Mammary epithelial cell (primary cell): ENCODE measurements around the gene OR6C65.

ENCODE experiments used
- EZH2 ChIP-seq: IDR thresholded peaks from 2 replicates; pipeline ENCODE4 v1.6.1; 2012; ENCODE audit warnings: low read length, inconsistent platforms, borderline replicate concordance
- TF ChIP-seq, protein P1 (sequence below), 2 donors: IDR thresholded peaks in 1 of 2; conservative IDR thresholded peaks in 1 of 2; 2 replicates each; pipeline ENCODE4 v1.5.1; 2011 to 2012; ENCODE audit warnings: inconsistent platforms in 2 of 2, low read length in 2 of 2, mild to moderate bottlenecking in 2 of 2, control low read depth in 1 of 2, low read depth in 1 of 2; ENCODE audit not compliant: insufficient read depth in 1 of 2; ENCODE audit errors: extremely low read depth in 1 of 2

DNA sequence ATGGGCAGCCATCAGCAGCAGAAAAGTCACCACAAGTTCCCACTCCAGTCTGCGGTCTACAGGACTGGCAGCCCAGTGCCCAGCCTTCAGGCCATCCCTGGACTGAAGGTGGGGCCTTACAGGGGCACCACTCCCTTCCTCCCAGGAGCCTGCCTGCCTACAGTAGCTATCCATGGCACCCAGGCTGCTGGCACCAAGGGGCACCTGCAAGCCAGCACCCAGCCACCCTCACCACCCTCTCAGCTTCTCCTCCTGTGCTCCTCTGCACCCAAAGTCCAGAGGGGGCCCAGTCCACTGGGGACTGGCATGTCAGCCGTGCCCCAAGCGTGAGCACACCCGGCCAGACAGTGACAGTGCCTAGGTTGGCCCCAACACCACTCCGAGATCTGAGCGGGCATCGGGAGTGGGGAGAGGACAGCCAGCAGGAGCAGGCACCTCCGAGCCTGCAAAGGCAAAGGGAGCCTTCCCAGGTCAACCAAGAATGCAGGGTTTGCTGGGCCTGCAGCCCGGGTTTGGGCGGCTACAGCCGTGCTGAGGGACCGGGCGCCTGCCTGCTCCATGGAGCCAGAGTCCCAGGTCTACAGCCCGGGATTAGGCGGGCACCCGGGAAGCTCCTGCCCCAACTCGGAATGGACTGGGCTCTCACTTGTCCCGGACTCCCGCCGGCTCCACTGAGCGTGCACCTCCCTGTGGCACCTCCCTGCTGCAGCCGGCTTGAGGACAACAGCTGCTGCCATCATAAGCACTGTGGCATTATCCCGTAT lies 8.1 kb upstream of the OR6C65 start:
- TF ChIP-seq, protein P1, sequence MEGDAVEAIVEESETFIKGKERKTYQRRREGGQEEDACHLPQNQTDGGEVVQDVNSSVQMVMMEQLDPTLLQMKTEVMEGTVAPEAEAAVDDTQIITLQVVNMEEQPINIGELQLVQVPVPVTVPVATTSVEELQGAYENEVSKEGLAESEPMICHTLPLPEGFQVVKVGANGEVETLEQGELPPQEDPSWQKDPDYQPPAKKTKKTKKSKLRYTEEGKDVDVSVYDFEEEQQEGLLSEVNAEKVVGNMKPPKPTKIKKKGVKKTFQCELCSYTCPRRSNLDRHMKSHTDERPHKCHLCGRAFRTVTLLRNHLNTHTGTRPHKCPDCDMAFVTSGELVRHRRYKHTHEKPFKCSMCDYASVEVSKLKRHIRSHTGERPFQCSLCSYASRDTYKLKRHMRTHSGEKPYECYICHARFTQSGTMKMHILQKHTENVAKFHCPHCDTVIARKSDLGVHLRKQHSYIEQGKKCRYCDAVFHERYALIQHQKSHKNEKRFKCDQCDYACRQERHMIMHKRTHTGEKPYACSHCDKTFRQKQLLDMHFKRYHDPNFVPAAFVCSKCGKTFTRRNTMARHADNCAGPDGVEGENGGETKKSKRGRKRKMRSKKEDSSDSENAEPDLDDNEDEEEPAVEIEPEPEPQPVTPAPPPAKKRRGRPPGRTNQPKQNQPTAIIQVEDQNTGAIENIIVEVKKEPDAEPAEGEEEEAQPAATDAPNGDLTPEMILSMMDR (conservative IDR thresholded peaks at IDR 0.05 in 1 of 2, IDR thresholded peaks at IDR 0.05 in 1 of 2; ENCODE audit: extremely low read depth in 1 of 2, insufficient read depth in 1 of 2, low read depth in 1 of 2, low read length in 2 of 2), result no peak
- no peak for TF ChIP-seq EZH2
